Stimulated activated CD4-positive, alpha-beta T cell treated with anti-CD3 and anti-CD28 coated beads, TNF-alpha, amount 100 ng/mL, for 24 hours (primary cell): Measurements from ENCODE around the gene F10.

Experiments used
- DNase-seq, 3 experiments: peaks; one replicate each; pipeline ENCODE4 v3.0.0-alpha.2; 2020; ENCODE audit warnings: low read depth in 3 of 3

The F10 gene

GRCh38 chr13:113195360-113195759, 72.8 kb downstream of the F10 start:
- no peak for DNase-seq

- DNase-seq: no peak
Observed at GRCh38 chr13:113196970-113197737, 74.6 kb downstream of the F10 start.
